Psoas muscle (tissue), 8 donors: ENCODE measurements around the gene MUCL3. TPM values are rescaled to one million over a fixed set of nuclear protein-coding genes. Genes with fewer than 3 reads are reported as not detected.

Source experiments
- ATAC-seq, 4 donors: fragments of 200-7000 bp; cut with Tn5 transposase; one replicate each; pipeline ENCODE4 v1.9.1; 2020; ENCODE audit warnings: moderate library complexity in 3 of 4, mild to moderate bottlenecking in 2 of 4
- DNase-seq, 2 donors: peaks; one replicate each; pipeline ENCODE4 v3.0.0-alpha.2; 2020
- H3K27ac ChIP-seq: fragments of 200-600 bp; one replicate; pipeline ENCODE4 v1.8.0; 2022
- H3K27me3 ChIP-seq, 3 donors: fragments of 200-600 bp in 1 of 3; one replicate each; pipeline versions ENCODE4 v1.6.1 to v1.8.0; 2013 to 2022; ENCODE audit warnings: low read length in 2 of 3, mild to moderate bottlenecking in 2 of 3, moderate library complexity in 1 of 3; ENCODE audit not compliant: insufficient read depth in 3 of 3
- H3K36me3 ChIP-seq, 2 donors: fragments of 200-600 bp in 1 of 2; one replicate each; pipeline versions ENCODE4 v1.6.1 to v1.8.0; 2013 to 2022; ENCODE audit warnings: low read depth in 1 of 2, mild to moderate bottlenecking in 1 of 2, moderate library complexity in 1 of 2; ENCODE audit not compliant: insufficient read depth in 1 of 2
- H3K4me1 ChIP-seq: fragments of 200-600 bp; one replicate; pipeline ENCODE4 v1.8.0; 2022
- H3K4me3 ChIP-seq: fragments of 200-600 bp; one replicate; pipeline ENCODE4 v1.8.0; 2022; ENCODE audit warnings: mild to moderate bottlenecking
- H3K9me3 ChIP-seq: fragments of 200-600 bp; one replicate; pipeline ENCODE4 v1.8.0; 2022
- WGBS, 3 donors: extraction: QIAGEN DNeasy Blood & Tissue Kit; methylation state at CpG; one replicate each; pipeline versions ENCODE4 v1.1.6 to v1.1.7; 2013; 5-methylcytosine and 5-hydroxymethylcytosine counted together
- intact Hi-C, 2 donors: fragments of 100-400 bp; cut with DNase I; formaldehyde crosslinking; loops; one replicate each; pipeline versions ENCODE4 v1.11.0 to v1.14.2; 2022
- polyA plus RNA-seq, 3 donors: library from polyadenylated mRNA; stranded (reverse); fragments of 200-250 nt; gene quantifications; one replicate each; pipeline ENCODE4 v1.2.3, GENCODE V29; 2013
- total RNA-seq, 4 donors: library from RNA; stranded (reverse); fragmentation: NEBNext Ultra II Directional in 2 of 4; extraction: Animal tissue kit (Norgen Biotek cat#: 25700) in 2 of 4; gene quantifications; one replicate each; pipeline versions ENCODE4 v1.2.1 to v1.2.4, GENCODE V29; 2021 to 2023
- TF ChIP-seq, protein P1 (sequence below): fragments of 200-600 bp; IDR thresholded peaks from one replicate; pipeline ENCODE4 v1.8.0; 2022; ENCODE audit warnings: antibody characterized with exemption
- donor health status: healthy with polysubstance abuse.
- donor health status: DM: no; HTN: no; CAD: no; lungs with moderate emphysema.
- donor health status: Bipolar disorder and iron deficiency.
- donor health status: healthy.
- donor health status: DM: yes; HTN: yes; CAD: no.
- donor health status: DM: no; HTN: no; CAD: no.
- donor health status: DM: no; HTN: no; CAD: no.
- donor health status: DM: yes; HTN: yes; CAD: no.

MUCL3 gene
- total and polyA plus RNA-seq, 7 donors: not detected

- DNase-seq (no peak), ATAC-seq (no peak)
- peaks cover 2% of the 10 kb centered on the region for H3K4me1 ChIP-seq
- H3K4me3 ChIP-seq: no peak within 1 kb of the TSS
- intact Hi-C loops: no loop called here
- peaks cover 10% of the 10 kb centered on the region for H3K9me3 ChIP-seq
- TF ChIP-seq, protein P1, sequence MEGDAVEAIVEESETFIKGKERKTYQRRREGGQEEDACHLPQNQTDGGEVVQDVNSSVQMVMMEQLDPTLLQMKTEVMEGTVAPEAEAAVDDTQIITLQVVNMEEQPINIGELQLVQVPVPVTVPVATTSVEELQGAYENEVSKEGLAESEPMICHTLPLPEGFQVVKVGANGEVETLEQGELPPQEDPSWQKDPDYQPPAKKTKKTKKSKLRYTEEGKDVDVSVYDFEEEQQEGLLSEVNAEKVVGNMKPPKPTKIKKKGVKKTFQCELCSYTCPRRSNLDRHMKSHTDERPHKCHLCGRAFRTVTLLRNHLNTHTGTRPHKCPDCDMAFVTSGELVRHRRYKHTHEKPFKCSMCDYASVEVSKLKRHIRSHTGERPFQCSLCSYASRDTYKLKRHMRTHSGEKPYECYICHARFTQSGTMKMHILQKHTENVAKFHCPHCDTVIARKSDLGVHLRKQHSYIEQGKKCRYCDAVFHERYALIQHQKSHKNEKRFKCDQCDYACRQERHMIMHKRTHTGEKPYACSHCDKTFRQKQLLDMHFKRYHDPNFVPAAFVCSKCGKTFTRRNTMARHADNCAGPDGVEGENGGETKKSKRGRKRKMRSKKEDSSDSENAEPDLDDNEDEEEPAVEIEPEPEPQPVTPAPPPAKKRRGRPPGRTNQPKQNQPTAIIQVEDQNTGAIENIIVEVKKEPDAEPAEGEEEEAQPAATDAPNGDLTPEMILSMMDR: no peak
- no peak within 1 kb of the TSS for H3K27ac ChIP-seq
- no peaks in the 10 kb centered on the region for H3K27me3 ChIP-seq
- no peaks in the 10 kb centered on the region for H3K36me3 ChIP-seq
- 81 to 89% (median 88%) methylated on average over 7 of the region's 7 CpGs for WGBS, 3 donors
Measured at GRCh38 chr6:30931969-30932645, 8.7 kb upstream of the MUCL3 start, which contains the start of gene SFTA2. Gene SFTA2, minus strand, starts transcription at chr6:30932170. Its CDS starts 74 bp downstream, at chr6:30932096.

- no peaks in the 10 kb centered on the region for H3K36me3 ChIP-seq
- no peak overlapping the region for H3K27ac ChIP-seq
- H3K4me1 ChIP-seq: no peaks in the 10 kb centered on the region
- peaks cover 10% of the 10 kb centered on the region for H3K9me3 ChIP-seq
- no peak overlapping the region for H3K4me3 ChIP-seq
- WGBS, 3 donors: 76 to 79% (median 76%) methylated on average over 6 of the region's 6 CpGs
- TF ChIP-seq, protein P1: no peak
- DNase-seq (no peak), ATAC-seq (no peak)
- intact Hi-C loops: no loop called here
- H3K27me3 ChIP-seq: no peaks in the 10 kb centered on the region
Measured at GRCh38 chr6:30932665-30933365, 8.0 kb upstream of the MUCL3 start.

GRCh38 chr6:30935018-30935417 lies 5.8 kb upstream of the MUCL3 start:
- no peak overlapping the region for H3K4me3 ChIP-seq
- H3K9me3 ChIP-seq: no peaks in the 10 kb centered on the region
- ATAC-seq: no peak
- H3K4me1 ChIP-seq: no peaks in the 10 kb centered on the region
- peaks cover 0 to 3% (median 0%) of the 10 kb centered on the region in 3 donors for H3K27me3 ChIP-seq
- TF ChIP-seq, protein P1: no peak
- intact Hi-C loops: loop anchor here in 1 of 2 donors (5.0 kb wide), 1 partner anchor 112 kb away; no protein-coding TSS in a partner anchor
- H3K36me3 ChIP-seq: no peaks in the 10 kb centered on the region
- DNase-seq: no peak
- 33 to 41% (median 35%) methylated on average over 3 of the region's 3 CpGs for WGBS, 3 donors
- no peak overlapping the region for H3K27ac ChIP-seq

DNA sequence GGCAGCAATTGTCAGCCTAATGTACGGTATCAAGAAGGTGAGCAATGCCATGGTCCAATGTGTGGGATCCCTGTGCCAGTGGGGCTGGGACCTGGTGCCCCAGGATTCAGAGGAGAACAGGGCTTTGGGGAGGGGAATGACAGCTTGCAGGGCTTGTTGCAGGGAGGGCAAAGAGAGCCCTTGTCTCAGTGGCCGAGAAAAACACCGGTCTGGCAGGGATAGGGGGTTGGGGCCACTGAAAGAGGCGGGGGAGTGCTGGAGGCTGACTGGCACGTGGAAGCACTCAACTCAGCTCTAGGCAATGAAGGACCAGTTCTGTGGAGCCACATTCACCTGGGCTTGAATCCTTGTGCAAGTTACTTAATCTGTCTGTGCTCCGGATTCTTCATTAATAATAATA lies 3.5 kb upstream of the MUCL3 start:
- no peak overlapping the region for H3K4me3 ChIP-seq
- ATAC-seq: no peak
- intact Hi-C loops: loop anchor here in 1 of 2 donors (5.0 kb wide), 1 partner anchor 110 kb away; no protein-coding TSS in a partner anchor
- H3K36me3 ChIP-seq: no peaks in the 10 kb centered on the region
- TF ChIP-seq, protein P1: no peak
- H3K27me3 ChIP-seq: peaks cover 0 to 10% (median 6%) of the 10 kb centered on the region in 3 donors
- WGBS, 3 donors: 67 to 73% (median 69%) methylated on average over 6 of the region's 6 CpGs
- H3K9me3 ChIP-seq: no peaks in the 10 kb centered on the region
- H3K4me1 ChIP-seq: no peaks in the 10 kb centered on the region
- DNase-seq: no peak
- H3K27ac ChIP-seq: no peak overlapping the region
